Fibroblast of the aortic adventitia (primary cell): Measurements from ENCODE around the gene DBNL. TPM values are rescaled to one million over a fixed set of nuclear protein-coding genes. Genes with fewer than 3 reads are reported as not detected.

Experiments used
- DNase-seq: peaks from one replicate; pipeline ENCODE4 v3.0.0-alpha.2; 2010; ENCODE audit warnings: low read depth
- H3K4me3 ChIP-seq: 2 replicates; pipeline ENCODE4 v1.5.1; 2011; ENCODE audit warnings: low read depth, mild to moderate bottlenecking, control low read depth, low read length, moderate library complexity
- CTCF ChIP-seq: IDR thresholded peaks from 2 replicates; pipeline ENCODE4 v1.5.1; 2011; ENCODE audit warnings: mild to moderate bottlenecking, low read length, control low read depth, inconsistent platforms; ENCODE audit not compliant: insufficient read depth
- total RNA-seq: library from RNA; depleted of rRNA; stranded (reverse); fragments of >200 nt; gene quantifications from 2 replicates; pipeline ENCODE4 v1.2.3, GENCODE V29; 2012; ENCODE audit warnings: low replicate concordance

The DBNL gene
- total RNA-seq, 1 donor, result 110 TPM

GRCh38 chr7:44082541-44083207 is 38.2 kb downstream of the DBNL start:
- peak; percentile 98 for DNase-seq
- TF ChIP-seq CTCF, result no peak
- H3K4me3 ChIP-seq, result peak overlapping the region; percentile 70

GRCh38 chr7:44083796-44084195 is 39.3 kb downstream of the DBNL start:
- no peak for TF ChIP-seq CTCF
- no peak overlapping the region for H3K4me3 ChIP-seq
- DNase-seq, result no peak

- no peak overlapping the region for H3K4me3 ChIP-seq
- DNase-seq, result peak; percentile 59
- TF ChIP-seq CTCF, result no peak
Measured at GRCh38 chr7:44084701-44085100, 40.2 kb downstream of the DBNL start.

GRCh38 chr7:44085546-44085945 is 41.0 kb downstream of the DBNL start:
- H3K4me3 ChIP-seq, result no peak overlapping the region
- no peak for DNase-seq
- peak; percentile 4 for TF ChIP-seq CTCF

GRCh38 chr7:44086627-44087026 is 42.1 kb downstream of the DBNL start:
- no peak for DNase-seq

GRCh38 chr7:44087911-44088838 is 43.7 kb downstream of the DBNL start:
- H3K4me3 ChIP-seq, result peak overlapping the region; percentile 22
- DNase-seq, result peak; percentile 97

More at GRCh38 chr7:44086627-44087026, 42.1 kb downstream of the DBNL start:
- TF ChIP-seq CTCF, result no peak
- H3K4me3 ChIP-seq, result no peak overlapping the region

More at GRCh38 chr7:44087911-44088838, 43.7 kb downstream of the DBNL start:
- no peak for TF ChIP-seq CTCF
